ENCODE data around the gene ABR. TPM values are rescaled to one million over a fixed set of nuclear protein-coding genes. Genes with fewer than 3 reads are reported as not detected.

ABR gene
- total and polyA plus RNA-seq, 7 donors: 30.4 to 146 (median 79.3) TPM

DNA sequence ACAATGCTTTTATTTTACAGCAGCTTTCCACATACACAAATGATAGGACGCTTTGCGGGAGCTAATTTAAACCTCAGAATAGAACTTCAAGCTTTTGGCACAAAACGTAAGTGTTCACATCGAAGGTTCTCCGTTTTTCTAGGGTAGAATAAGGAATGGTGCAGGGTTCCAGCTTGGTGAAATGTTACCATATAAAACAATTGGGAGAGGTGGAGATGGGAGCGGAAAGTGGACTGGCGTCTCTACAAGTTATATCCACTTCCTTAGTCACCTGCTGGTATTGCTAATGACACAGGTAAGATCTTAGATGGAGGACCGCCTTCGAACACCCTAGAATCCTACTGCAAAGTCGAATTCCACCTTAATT, 198.5 kb downstream of the ABR start:
- intact Hi-C loops (cut with DNase I): loop anchor here (1.0 to 5.0 kb wide), 2 partner anchors 186 to 569 kb away; a partner anchor contains a TSS
- Histone ChIP-seq H3K27me3 (no peaks in the 10 kb centered on the region), H3K4me3 (no peak overlapping the region), H3K27ac (peak overlapping the region in 1 of 4 donors; percentile 93), H3K9me3 (no peaks in the 10 kb centered on the region), H3K36me3 (no peaks in the 10 kb centered on the region), H3K4me1 (peaks cover 0 to 32% (median 26%) of the 10 kb centered on the region in 4 donors)
- no peak for DNase-seq
- no peak for TF ChIP-seq POLR2AphosphoS5 (IDR thresholded peaks at IDR 0.05)
- no peak for TF ChIP-seq EP300 (IDR thresholded peaks at IDR 0.05)
- no peak for TF ChIP-seq CTCF (IDR thresholded peaks at IDR 0.05)
- no peak for TF ChIP-seq POLR2A (IDR thresholded peaks at IDR 0.05)
- WGBS, 2 donors: 31 to 43% methylated on average over 10 of the region's 10 CpGs

DNA sequence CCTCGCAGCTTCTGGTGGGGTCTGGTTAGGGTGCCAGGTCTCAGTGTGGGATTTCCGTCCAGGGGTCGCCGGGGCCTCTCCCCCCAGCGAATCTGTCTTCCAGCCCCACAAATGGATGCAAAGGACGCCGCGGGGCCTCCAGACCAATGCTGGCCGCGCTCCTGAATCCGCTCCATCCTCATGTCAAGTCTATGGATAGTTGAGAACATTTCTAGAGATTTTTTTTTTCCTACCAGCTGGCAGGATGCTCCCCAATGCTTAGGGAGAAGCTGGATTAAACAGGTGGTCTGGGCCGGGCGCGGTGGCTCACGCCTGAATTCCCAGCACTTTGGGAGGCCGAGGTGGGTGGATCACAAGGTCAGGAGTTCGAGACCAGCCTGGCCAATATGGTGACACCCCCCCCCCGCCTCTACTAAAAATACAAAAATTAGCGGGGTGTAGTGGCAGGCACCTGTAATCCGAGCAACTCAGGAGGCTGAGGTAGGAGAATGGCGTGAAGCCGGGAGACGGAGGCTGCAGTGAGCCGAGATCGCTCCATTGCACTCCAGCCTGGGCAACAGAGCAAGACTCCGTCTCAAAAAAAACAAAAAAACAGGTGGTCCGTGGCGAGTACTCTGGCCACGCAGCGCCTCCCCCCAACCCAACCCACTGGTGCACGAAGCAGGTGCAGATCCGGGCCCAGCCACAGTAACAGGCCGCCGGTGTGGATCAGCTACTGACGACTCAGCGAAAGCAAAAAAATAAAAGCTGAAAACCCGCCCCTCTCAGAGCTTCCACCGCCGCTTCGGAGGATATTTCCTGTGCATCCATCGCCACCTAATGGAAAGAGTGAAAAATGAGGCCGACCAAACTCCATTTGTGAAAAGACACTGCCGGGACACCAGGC, 199.1 kb downstream of the ABR start:
- H3K27ac ChIP-seq: peak overlapping the region; percentile 88 to 93 (median 90)
- TF ChIP-seq POLR2AphosphoS5 (IDR thresholded peaks at IDR 0.05) (peak in 3 of 4 donors; percentile 34 to 36 (median 35)), POLR2A (IDR thresholded peaks at IDR 0.05) (no peak), CTCF (IDR thresholded peaks at IDR 0.05) (peak in 3 of 4 experiments; percentile 69 to 74 (median 73)), EP300 (IDR thresholded peaks at IDR 0.05) (no peak)
- intact Hi-C loops (cut with DNase I): loop anchor here (1.0 to 5.0 kb wide), 2 partner anchors 185 to 568 kb away; a partner anchor contains a TSS
- H3K4me1 ChIP-seq: peaks cover 0 to 38% (median 32%) of the 10 kb centered on the region in 4 donors
- peak overlapping the region; percentile 36 to 74 (median 70) for H3K4me3 ChIP-seq
- no peaks in the 10 kb centered on the region for H3K36me3 ChIP-seq
- DNase-seq: peak; percentile 93
- no peaks in the 10 kb centered on the region for H3K27me3 ChIP-seq
- WGBS, 2 donors: 22 to 26% methylated on average over 43 of the region's 43 CpGs
- H3K9me3 ChIP-seq: no peaks in the 10 kb centered on the region

GRCh38 chr17:979539-980405, 200.0 kb downstream of the ABR start, which contains the start of gene NXN:
NXN (minus strand) TSS chr17:979776.
- intact Hi-C loops (cut with DNase I): loop anchor here (5.0 kb wide), 1 partner anchor 567 kb away; a partner anchor contains a TSS
- WGBS, 2 donors: 1% methylated on average over 94 of the region's 94 CpGs
- no peak for TF ChIP-seq EP300 (IDR thresholded peaks at IDR 0.05)
- peak in 1 of 4 experiments; percentile 13 for TF ChIP-seq CTCF (IDR thresholded peaks at IDR 0.05)
- TF ChIP-seq POLR2A (IDR thresholded peaks at IDR 0.05): peak; percentile 11 to 50
- TF ChIP-seq POLR2AphosphoS5 (IDR thresholded peaks at IDR 0.05): peak; percentile 71 to 94 (median 82)

DNA sequence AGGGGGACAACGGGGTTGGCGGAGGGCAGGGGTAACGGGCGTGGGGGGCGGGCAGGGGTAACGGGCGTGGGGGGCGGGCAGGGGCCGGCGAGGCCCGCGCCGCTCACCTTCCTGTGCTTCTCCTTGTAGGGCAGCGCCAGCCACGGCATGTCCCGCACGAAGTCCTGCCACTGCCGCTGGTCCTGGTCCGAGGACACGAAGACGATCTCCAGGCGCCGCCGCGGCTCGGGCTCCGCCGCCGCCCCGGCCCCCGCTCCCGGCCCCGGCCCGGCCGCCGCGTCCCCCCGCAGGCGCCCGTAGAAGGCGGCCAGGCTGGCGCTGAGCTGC, 200.6 kb downstream of the ABR start:
- H3K4me1 ChIP-seq: peaks cover 0 to 52% (median 41%) of the 10 kb centered on the region in 4 donors
- H3K27me3 ChIP-seq: no peaks in the 10 kb centered on the region
- peak overlapping the region; percentile 88 to 93 (median 90) for H3K27ac ChIP-seq
- WGBS, 2 donors: 1 to 2% methylated on average over 38 to 42 of the region's 42 CpGs
- peak; percentile 84 for DNase-seq
- no peaks in the 10 kb centered on the region for H3K36me3 ChIP-seq
- intact Hi-C loops (cut with DNase I): no loop called here
- H3K9me3 ChIP-seq: no peaks in the 10 kb centered on the region
- H3K4me3 ChIP-seq: peak overlapping the region; percentile 69 to 92 (median 72)
- no peak for TF ChIP-seq POLR2AphosphoS5 (IDR thresholded peaks at IDR 0.05)
- TF ChIP-seq EP300 (IDR thresholded peaks at IDR 0.05): no peak
- TF ChIP-seq CTCF (IDR thresholded peaks at IDR 0.05): no peak
- no peak for TF ChIP-seq POLR2A (IDR thresholded peaks at IDR 0.05)

More at GRCh38 chr17:979539-980405, 200.0 kb downstream of the ABR start, which contains the start of gene NXN:
- peak; percentile 94 for DNase-seq
- Histone ChIP-seq H3K4me3 (peak within 1 kb of the TSS; percentile 69 to 92 (median 72)), H3K27ac (peak within 1 kb of the TSS; percentile 88 to 93 (median 90)), H3K4me1 (peaks cover 0 to 47% (median 40%) of the 10 kb centered on the region in 4 donors), H3K36me3 (no peaks in the 10 kb centered on the region), H3K9me3 (no peaks in the 10 kb centered on the region), H3K27me3 (no peaks in the 10 kb centered on the region)
